CD4-positive, alpha-beta T cell treated with Interferon gamma for 1 hour (primary cell): Measurements from ENCODE around the gene BBIP1.
"Not testable (repeated sequence)": the region's sequence is repeated elsewhere in the genome, so short reads cannot be mapped to it uniquely, and the experiment has no call there.

Source experiments
- DNase-seq: peaks from one replicate; pipeline ENCODE4 v3.0.0-alpha.2; 2020

Gene BBIP1

DNA sequence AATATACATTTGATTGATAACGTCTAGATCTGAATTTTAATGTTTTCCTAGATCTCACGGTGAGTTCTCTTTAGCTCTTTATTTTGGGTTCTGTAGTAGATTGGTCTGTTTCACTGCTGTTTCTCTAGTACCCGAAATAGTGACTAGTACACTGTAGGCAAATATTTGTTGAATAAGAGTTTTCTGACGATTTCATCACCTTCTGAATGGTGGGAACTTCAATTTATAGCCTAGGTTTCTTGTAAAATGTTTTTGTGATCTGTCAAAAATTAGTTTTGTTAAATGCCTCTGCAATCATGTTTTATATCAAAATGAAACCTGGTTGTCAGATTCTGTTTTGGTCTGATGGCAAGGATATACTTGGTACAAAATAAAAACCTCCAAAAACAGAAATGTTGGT lies 37.1 kb downstream of the BBIP1 start:
- DNase-seq: no peak

DNA sequence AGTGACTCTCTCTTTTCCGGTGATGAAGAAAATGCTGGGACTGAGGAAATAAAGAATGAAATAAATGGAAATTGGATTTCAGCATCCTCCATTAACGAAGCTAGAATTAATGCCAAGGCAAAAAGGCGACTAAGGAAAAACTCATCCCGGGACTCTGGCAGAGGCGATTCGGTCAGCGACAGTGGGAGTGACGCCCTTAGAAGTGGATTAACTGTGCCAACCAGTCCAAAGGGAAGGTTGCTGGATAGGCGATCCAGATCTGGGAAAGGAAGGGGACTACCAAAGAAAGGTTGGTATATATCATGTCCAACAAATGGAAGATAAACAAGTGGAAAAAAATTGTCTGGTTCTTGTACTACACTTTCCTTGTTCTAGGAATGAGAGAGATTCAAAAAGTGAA lies 37.7 kb downstream of the BBIP1 start:
- no peak for DNase-seq

DNA sequence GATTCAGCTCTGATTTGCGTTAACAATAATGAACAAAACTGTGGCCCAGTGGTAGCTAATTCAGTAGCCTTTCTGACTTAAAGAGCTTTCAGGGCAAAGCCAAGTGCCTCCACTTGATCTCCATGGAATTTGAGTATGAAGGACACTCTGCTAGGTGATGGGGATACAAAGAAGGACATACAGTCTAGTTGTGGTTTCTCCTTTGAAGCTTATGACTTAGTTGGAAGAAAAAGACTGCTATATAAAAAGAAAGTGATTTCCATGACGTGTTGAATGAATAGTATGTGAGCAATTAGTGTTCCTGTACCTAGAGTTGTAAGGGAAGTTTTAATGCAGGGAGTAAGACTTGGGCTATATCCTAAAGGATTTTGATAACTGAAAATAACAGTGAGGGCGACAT lies 39.0 kb downstream of the BBIP1 start:
- no peak for DNase-seq

DNA sequence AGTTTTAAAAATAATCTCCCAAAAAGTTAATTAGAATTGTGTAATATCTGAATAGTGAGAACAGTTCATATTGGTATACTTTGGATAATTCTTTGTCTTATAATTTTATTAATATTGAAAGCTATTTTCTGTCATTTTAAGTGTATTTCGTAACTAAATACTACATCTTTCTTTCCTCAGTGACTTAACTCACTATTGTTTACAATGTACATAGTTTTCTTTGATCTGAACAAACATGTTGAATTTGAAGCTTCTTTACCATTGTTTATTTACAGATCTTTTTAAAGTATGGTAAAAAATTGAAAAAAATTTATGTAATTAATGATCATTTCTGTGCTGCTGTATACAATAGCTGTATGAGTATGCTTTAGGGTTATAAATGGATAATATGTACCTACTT lies 42.2 kb downstream of the BBIP1 start:
- DNase-seq: no peak

DNA sequence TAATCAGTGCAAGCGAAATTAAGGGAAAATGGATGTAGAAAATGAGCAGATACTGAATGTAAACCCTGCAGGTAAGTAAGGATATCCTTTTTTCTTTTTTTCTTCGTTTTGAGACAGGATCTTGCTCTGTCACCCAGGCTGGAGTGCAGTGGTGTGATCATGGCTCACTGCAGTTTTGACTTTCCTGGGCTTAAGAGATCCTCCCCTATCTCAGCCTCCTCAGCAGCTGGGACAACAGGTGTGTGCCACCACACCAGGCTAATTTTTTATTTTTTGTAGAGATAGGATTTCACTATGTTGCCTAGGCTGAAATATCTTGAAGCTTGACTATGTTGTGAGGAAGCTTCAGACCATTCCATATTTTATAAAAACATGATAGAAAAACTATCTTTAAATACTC lies 43.0 kb downstream of the BBIP1 start:
- DNase-seq: no peak

DNA sequence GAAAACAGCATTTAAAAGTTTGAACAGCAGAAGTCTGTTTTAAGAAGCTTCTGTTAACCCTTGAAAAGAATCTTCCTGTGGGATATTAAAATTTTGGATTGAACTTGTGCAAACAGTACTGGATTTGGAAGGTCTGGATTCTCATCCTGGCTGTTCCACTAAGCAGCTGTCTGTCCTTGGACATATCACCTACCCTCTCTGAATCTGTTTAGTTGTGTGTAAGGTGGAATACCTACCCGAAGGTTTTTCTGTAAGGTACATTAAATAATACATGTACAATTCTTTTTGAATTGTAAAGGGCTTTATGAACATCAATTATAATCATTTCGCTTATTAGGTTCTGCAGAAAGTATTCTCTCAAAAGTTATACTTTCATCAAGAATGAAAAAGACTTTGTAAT lies 45.0 kb downstream of the BBIP1 start:
- DNase-seq: no peak

DNA sequence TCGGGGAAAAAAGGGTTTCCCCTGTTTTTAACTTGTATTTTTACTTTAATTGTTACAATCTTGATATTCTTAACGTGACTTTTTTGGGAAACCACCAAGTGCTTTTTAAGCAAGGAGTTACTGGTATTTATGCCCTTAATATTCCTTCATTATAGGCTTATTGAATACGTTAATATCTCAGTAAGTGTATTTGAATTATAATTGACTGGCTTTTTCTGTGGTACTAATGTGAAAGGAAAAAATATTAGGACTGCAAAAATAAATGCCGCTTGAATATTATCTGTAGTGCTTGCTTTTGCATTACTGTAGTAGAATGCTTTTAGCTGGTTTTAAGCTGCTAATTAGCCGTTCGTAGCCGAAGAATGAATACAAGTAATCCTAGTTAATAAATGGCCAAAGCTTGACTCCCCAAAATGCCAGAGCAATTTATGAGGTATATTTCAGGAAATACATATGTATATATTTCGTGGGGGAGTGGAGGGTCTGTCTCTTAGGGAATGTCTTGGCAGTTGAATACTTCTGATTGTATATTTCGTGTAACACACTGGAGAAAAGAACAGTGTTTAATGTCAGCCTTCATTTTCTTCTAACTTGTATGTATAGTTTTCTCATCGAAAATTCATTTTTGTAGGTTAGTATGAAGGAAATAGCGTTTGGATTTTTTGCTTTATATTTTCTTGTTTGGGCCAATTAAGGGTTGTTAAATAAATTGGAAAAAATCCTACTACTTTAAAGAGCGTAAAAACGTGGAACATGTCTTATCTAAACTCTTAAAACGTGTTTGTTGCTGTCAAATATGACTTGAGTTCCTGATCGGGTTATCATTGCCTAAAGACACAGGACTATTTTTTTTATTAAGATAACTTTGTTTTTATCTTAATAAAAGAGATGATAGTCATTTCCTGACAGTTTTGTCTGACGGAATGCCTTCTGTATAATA lies 45.7 kb downstream of the BBIP1 start:
- DNase-seq: no peak

DNA sequence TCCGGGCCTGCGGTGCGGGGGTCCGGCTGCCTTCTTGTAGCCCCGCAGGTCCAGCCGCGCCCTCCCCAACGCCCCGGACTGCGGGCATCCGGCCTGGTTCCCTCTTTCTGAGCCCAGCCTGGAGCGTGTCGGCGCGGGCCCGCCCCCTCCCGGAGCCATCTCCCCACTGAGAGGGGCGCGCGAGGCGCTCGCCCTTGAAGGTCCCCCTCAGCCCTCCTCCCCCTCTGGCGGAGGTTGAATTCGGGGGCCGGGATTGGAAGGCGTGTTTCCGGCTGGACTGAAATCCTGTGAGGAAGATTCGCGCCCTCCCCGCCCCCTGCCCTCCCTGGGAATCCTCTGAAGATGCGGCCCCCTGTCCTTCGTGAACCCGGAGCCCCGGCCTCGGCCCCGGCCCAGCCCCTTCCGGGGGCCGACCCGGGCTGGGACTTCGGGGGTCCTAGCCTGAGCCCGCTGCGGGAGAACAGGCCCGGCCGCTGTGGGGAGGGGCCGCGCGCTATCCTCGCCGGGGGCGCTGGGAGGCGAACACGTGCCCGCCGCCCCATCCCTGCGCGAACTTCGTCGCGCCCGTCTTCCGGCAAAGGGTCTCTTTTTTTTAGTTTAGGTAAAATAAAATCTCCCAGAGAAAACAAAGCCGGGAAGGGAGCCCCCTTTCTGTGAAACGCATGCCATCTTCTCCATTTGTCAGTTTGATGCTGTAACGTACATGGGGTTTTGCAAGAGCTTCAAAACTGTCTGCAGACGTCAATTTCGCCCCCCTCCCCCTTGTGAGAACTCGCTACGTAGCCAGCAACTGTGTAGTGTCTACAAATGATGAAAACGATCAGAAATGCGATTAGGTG lies 46.6 kb downstream of the BBIP1 start:
- peak; percentile 91 for DNase-seq

DNA sequence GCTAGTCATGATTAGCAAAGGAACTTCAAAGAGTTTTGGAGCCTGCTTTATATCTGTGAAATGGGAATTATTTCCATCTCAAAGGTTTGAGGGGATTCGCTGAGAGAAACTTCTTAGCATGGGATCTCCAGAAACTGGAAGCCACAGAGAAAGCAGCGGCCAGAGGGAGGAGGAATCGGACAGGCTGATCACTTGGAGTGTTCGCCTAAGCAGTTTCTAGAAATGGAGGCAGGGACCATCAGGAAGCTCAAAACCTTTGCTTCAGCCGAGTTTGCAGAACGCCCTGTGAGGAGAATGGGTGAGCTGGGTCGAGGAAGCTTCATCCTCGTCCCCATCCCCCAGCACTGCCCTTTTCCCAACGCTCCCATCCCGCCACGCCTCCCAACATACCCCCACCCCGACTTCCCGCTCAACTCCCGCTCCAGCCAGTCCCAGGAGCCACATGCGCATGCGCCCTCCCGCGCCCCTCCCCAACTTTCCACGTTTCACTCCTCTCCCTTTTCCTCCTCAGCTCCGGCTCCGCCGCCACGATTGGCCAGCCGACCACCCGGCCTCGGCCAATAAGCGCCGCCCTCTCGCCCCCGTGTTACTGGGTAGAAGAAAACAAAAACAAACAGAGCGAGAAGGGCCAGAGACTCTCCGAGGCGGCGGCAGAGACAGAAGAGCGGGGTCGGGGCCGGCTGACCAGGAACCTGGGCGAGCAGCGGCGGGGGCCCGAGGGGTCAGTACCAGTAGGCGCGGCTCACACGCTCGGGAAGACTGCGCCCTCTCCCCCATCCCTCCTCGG lies 47.5 kb downstream of the BBIP1 start, which contains the start of gene PDCD4:
PDCD4 (plus strand) TSS at position 631 of the 787 bp plus-strand sequence. CDS start 4,100 bp downstream, outside the sequence.
- DNase-seq: peak; percentile 96

DNA sequence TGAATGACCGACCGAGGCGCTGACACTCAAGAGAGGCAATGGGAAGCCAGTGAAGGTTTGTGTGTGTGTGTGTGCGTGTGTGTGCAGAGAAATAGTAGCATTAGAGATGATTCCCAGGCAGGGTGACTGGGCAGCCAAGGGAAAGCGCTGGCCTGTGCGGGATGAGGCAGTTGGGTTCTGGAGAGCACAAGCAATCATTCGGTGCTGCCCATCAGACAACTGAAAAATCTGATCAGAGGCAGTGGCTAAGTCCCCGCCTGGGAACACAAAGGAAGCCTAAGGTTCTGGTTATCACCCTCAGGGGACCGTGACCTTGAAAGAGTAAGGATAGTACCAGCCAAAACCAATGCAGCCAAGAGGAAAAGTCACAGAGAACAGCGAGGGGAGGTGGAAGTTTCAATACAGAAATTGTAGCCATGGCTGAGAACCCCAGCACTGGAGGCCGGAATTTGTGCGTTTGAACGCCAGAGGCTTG lies 48.1 kb downstream of the BBIP1 start:
- DNase-seq: no peak

DNA sequence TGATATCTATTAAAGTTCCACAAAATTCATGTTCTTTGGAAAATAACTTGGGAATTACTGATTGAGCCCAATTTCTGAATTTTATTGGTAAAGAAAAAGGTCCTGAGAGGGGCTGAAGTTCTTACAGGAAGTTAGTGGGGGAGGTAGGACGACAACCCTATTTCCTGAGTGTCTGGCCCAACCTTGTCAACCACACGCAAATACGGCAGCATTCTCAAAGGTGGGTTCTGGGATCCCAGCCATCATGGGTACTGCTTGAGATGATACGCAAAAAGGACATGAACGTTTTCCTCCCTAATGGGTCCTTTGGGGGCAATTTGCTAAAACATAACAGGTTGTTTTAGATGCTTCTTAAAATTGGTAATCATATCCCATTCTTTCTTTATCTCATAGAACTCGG lies 50.0 kb downstream of the BBIP1 start:
- peak; percentile 74 for DNase-seq

DNA sequence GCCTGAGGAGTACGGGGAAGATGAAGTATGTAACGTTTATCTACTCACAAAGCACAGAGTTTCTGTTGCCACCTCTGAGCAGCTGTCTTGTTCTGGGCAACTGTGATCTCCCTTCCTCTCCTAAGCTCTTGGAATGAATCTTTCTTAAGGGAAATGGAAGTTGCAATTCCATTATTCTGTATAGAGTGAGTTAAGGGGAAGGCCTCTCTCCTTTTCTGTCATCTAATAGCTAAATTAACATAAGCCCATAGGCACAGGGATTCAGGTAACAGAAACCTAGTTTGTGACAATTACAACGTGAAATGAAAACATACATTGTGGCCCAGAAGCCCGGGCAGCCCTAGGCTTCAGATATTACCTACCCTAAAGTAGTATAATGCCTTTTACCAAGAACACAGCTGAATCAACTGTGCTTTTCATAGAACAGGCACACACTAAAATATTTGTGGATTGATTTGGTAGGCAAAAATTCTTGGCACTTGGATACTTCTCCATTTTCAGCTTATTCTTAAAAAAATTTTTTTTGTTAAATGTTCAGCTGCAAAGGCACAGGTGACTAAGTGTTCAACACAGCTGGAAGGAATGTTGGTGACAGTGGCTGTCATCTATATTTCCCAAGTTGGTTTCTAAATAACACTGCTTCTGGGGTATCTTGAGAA lies 51.0 kb downstream of the BBIP1 start:
- DNase-seq: no peak

DNA sequence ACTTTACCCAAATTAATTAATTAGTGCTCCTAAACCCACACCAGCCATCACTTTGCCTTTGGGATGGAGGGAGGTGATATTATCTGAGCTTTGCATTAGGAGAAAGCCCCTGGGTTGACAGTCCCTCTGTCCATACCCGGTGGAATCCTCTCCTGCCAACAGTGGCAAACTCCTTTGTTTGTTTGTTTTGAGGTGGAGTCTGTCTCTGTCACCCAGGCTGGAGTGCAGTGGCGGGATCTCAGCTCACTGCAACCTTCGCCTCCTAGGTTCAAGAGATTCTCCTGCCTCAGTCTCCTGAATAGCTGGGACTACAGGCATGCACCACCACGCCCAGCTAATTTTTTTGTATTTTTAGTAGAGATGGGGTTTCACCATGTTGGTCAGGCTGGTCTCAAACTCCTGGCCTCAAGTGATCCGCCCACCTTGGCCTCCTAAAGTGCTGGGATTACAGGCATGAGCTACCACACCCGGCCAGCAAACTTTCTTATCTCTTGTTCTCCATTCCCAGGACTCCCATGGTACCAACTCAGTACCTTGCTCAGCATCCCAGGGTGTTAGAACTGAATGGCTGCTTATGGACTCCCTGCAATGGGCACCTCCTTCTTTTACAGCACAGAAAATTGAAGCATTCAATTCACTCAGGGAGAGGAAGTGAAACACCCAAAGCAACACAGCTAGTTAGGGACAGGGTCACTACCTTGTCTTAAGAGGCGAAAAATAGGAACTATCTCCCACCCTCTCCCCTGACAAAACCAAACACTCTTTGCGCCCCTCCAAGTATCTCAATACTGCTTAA lies 51.8 kb downstream of the BBIP1 start:
- not testable (repeated sequence) for DNase-seq

DNA sequence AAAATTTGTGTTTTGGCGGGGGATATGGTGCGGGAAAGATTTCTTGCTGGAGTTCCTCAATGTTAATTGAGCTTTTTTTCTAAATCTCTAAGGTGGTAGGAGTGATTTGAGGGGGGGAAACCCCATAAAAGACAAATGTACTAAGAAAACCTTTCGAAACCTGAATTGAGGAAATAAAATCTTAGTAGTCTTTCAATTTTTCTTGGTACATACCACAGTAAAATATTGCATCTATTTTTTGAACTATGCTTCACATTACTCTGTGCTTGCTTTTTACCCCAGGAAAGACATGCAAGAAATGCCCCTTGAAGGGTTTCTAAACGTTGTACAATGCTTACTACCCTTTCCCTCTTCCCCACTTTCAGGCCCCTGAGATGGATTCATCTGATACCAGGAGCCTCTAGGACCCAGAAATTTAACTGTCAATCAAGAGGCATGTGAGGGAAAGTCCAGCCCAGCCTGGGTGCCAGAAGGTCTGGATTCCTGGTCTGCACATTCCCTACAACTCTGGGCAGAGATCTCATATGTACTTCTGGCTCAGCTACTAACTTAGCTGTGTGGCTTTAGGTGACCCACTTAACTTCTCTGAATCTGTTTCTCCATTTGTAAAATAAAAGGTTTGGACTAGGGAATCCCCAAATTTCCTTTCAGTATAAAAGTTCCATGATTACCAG lies 53.0 kb downstream of the BBIP1 start:
- DNase-seq: no peak

DNA sequence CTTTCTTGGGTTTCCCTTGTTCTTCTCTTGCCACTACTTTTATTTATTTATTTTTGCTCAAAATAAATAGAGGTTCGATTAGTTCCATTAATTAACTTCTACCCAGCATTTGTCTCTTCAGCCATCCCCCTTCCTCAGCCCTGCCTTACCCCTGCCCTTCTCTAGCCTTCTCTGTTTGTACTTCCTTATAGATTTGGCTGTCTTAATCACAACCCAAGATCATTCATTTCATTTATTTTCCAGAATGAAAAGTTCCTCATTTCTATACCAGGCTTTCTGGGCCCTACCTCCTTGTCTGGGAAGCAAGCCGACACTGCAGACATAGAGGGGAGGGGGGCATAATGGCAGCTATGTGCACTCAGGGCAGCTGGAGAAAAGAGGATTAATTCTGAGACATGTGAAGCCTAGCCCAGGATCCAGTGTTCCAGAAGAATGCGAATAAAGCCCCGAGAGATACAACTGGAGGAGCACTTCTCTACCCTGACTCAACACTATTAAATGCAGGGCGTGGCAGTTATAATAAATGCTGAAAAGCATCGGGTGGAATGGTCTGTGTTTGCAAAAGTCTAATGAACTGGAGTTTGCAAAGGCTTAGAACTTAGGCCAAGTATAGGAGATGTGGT lies 53.7 kb downstream of the BBIP1 start:
- DNase-seq: no peak

DNA sequence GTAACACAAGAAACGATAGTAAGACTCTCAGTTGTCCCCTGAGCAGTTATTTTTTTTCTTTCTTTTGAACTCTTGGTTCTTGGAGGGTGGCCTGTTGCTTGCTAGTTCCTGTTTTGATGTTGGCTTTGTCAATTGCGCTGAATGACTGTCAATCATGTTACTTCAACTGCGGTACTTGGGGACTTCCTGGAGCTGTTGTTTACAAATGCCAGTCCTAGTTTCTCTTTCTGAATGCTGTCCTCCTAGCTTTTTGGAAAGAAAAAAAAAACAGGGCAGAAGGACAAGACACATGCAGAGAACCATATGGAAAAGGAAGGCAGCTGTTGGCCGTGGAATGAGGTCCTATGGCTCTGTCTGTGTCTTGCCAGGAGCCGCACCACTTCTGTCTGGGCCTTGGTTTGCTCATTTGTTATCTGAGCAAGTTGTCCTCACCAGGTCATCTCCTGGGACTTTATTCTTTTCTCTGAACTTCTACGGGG lies 54.3 kb downstream of the BBIP1 start:
- DNase-seq: peak; percentile 75

DNA sequence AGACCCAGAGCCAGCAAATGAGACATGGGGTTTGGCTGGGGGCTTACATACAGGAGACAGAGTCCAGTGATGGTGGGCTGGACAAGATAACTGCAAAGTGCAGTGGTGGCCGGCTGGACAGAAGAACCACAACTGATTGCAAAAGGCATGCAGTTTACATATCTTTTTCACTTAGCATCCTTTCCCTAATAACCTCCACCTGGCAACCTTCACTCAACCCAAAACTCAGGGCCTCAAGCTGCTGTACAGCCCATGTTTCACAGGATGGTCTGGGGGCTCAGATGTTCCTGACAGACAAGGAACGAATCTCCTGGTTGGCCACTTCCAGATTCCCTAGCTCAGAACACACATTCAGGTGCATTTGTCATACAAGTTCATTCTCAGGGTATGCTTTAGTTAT lies 55.0 kb downstream of the BBIP1 start:
- no peak for DNase-seq

DNA sequence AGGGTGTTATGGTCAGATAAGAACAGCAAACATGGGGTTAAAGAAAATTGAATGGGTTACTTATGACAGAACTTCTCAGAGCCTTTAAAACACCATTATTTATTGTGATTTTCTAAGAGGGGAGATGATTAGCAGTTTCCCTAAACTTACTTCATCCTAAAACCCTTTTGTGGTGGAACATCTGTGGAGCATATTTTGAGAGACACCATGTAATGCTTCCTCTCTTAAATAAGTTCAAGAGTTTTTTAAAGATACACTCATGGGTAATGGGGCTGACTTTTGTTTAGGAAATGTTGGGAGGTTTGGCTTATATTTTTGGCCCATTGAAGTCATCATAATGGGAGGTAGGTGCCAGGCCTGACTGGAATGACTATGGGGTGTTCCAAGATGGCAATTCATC lies 55.6 kb downstream of the BBIP1 start:
- no peak for DNase-seq

DNA sequence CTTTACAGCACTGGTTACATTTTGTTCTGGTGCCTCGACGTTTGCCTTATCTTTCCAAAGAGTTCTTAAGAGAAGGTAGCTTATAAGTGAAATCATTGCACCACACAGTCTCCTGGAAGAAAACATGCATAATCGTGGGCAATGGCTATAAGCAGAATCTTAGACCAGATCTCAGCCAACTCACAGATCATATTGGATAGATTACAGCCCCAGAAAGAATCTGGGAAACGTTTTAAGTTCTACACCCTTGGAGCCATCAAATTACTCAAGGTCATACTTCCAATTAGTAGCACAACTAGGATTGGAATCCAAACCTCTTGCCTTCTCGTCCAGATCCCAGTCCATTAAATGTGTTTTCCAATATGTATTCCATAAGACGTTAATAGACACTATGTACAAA lies 56.0 kb downstream of the BBIP1 start:
- no peak for DNase-seq
